ENCODE results near the gene PLCH2.
A peak's percentile ranks its signal among the peaks of the same experiment; 100 is the strongest.

Gene PLCH2

GRCh38 chr1:2493691-2494322 lies 17.7 kb downstream of the PLCH2 start:
- in situ Hi-C loops (cut with MboI; ENCODE audit: low pct_unique_long_range_greater_than_20kb, low sequenced_read_pairs, unreplicated experiment): no loop called here
- no peak for TF ChIP-seq CTCF (IDR thresholded peaks at IDR 0.05; ENCODE audit: extremely low read depth, insufficient read depth, missing control alignments)
- no peak for DNase-seq (ENCODE audit: low spot score)

GRCh38 chr1:2494323-2494693 lies 18.2 kb downstream of the PLCH2 start:
- in situ Hi-C loops (cut with MboI; ENCODE audit: low pct_unique_long_range_greater_than_20kb, low sequenced_read_pairs, unreplicated experiment): no loop called here
- no peak for DNase-seq (ENCODE audit: low spot score)
- TF ChIP-seq CTCF (IDR thresholded peaks at IDR 0.05; ENCODE audit: extremely low read depth, insufficient read depth, missing control alignments): no peak

GRCh38 chr1:2495026-2495425 lies 18.9 kb downstream of the PLCH2 start:
- in situ Hi-C loops (cut with MboI; ENCODE audit: low pct_unique_long_range_greater_than_20kb, low sequenced_read_pairs, unreplicated experiment): no loop called here
- no peak for DNase-seq (ENCODE audit: low spot score)
- TF ChIP-seq CTCF (IDR thresholded peaks at IDR 0.05; ENCODE audit: extremely low read depth, insufficient read depth, missing control alignments): no peak

GRCh38 chr1:2495546-2495945 lies 19.5 kb downstream of the PLCH2 start:
- TF ChIP-seq CTCF (IDR thresholded peaks at IDR 0.05; ENCODE audit: extremely low read depth, insufficient read depth, missing control alignments): no peak
- no peak for DNase-seq (ENCODE audit: low spot score)
- in situ Hi-C loops (cut with MboI; ENCODE audit: low pct_unique_long_range_greater_than_20kb, low sequenced_read_pairs, unreplicated experiment): no loop called here

- in situ Hi-C loops (cut with MboI; ENCODE audit: low pct_unique_long_range_greater_than_20kb, low sequenced_read_pairs, unreplicated experiment): no loop called here
- DNase-seq (ENCODE audit: low spot score): peak; percentile 70
- no peak for TF ChIP-seq CTCF (IDR thresholded peaks at IDR 0.05; ENCODE audit: extremely low read depth, insufficient read depth, missing control alignments)
Measured at GRCh38 chr1:2496087-2496622, 20.1 kb downstream of the PLCH2 start.

- no peak for TF ChIP-seq CTCF (IDR thresholded peaks at IDR 0.05; ENCODE audit: extremely low read depth, insufficient read depth, missing control alignments)
- no peak for DNase-seq (ENCODE audit: low spot score)
- in situ Hi-C loops (cut with MboI; ENCODE audit: low pct_unique_long_range_greater_than_20kb, low sequenced_read_pairs, unreplicated experiment): no loop called here
Measured at GRCh38 chr1:2496746-2497145, 20.7 kb downstream of the PLCH2 start.

Measured in GM13977 (cell line).